Stimulated activated CD4-positive, alpha-beta T cell treated with anti-CD3 and anti-CD28 coated beads, Interleukin-15, amount 100 ng/mL, for 48 hours (primary cell): ENCODE results near the gene VAV3.
"Not testable (repeated sequence)": the region's sequence is repeated elsewhere in the genome, so short reads cannot be mapped to it uniquely, and the experiment has no call there.

Experiments used
- DNase-seq, 2 donors: peaks; one replicate each; pipeline ENCODE4 v3.0.0-alpha.2; 2020; ENCODE audit warnings: low read depth in 2 of 2

Gene VAV3, protein sequence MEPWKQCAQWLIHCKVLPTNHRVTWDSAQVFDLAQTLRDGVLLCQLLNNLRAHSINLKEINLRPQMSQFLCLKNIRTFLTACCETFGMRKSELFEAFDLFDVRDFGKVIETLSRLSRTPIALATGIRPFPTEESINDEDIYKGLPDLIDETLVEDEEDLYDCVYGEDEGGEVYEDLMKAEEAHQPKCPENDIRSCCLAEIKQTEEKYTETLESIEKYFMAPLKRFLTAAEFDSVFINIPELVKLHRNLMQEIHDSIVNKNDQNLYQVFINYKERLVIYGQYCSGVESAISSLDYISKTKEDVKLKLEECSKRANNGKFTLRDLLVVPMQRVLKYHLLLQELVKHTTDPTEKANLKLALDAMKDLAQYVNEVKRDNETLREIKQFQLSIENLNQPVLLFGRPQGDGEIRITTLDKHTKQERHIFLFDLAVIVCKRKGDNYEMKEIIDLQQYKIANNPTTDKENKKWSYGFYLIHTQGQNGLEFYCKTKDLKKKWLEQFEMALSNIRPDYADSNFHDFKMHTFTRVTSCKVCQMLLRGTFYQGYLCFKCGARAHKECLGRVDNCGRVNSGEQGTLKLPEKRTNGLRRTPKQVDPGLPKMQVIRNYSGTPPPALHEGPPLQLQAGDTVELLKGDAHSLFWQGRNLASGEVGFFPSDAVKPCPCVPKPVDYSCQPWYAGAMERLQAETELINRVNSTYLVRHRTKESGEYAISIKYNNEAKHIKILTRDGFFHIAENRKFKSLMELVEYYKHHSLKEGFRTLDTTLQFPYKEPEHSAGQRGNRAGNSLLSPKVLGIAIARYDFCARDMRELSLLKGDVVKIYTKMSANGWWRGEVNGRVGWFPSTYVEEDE

DNA sequence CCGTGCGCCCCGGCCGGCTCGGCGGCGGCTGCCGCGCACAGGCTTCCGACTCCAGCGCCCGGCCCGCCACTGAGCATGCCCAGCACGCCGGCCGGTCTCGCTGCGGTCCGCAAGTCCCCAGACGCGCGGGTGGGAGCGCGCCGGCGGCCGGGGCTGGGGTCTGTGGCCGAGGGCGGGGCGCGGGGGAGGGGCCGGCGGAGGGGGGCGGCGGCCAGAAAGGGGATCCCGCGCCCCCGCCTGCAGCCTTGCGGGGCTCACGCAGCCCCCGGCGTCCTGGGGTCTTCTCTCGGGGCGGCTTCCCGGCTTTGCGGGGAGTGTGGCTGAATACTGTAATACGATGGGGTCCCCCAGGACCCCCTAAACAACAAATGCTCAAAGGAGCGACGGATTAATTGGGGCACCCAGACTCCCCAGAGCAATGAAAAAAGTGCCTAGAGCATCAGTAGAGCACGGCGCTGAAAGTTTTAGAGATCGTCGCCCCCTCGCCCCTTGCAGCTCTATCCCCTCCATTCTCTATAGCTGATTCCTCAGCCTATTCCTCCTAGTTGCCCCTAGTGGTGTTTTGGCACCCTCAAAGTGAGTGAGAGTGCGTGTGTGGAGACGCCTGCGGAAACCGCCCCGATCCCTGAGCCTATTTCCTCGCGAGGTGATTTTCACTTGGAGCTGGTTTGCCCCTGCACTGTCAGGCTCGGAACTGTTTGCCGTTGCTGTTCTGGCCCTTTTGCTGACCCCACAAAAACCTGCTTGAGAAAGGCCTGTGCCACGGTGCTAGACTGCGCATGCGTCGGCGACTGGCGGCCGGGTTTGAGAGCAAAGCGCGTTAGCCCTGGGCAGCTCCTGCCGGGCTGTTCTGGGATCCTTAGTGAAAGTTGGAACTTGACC is at the start of gene VAV3:
TSS of gene VAV3 (minus strand) at position 71 of the 882 bp plus-strand sequence. CDS start 311 bp downstream, outside the sequence.
- peak; percentile 56 to 57 for DNase-seq

DNA sequence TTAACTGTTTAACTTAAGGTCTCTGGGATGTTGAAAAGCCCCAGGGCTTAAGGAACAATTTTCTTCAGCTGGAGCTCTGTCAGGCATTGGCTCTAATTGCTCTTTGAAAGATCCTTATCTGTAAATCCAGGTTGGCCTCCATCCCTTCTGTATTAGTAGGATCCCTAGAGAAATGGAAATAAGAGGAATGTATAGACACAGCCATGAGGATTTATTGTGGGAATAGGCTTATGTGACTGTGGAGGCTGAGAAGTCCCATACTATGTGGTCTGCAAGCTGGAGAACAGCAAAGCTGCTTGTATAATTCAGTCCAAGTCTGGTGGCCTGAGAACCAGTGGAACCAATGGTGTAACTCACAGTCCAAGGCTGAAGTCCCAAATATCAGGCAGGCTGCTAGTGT is 47.6 kb upstream of the VAV3 start:
- DNase-seq, result no peak

DNA sequence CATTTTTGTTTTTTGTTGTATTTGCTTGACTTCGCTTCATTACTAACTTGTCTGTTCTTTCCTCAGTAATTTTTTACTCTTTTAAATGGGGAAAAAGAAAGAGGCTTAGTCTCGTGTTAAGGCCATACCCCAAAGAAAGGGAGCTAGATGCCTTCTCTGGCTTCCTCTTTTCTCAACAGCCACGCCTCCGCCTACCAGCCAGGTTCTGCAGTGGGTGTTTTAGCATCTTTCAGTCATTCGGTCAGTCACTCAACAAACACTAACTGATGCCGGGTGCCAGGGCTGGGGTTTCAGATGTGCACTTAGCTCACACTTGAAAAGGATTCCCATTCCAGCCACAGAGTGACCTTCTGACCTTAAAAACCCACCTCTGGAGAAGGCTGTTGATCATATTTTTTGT is 46.3 kb upstream of the VAV3 start:
- no peak for DNase-seq

DNA sequence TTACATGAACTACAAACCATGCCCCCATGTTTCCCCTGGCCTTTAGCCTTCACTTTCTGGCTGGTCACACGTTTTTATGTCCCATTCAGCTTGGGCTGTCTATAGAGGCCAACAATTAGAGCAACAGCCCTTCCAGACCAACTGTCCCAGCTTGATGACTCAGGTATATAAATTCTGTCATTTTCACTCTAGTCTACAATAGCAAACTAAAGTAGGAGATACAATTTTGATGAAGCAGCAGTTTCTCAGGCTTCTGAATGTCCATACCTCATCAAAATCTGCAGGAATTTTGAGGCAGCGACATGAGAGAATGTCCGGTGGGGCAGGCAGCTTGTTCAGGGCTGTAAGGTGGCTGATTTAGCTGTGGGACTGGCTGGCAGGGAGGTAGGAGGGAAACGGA is 45.6 kb upstream of the VAV3 start:
- no peak for DNase-seq

DNA sequence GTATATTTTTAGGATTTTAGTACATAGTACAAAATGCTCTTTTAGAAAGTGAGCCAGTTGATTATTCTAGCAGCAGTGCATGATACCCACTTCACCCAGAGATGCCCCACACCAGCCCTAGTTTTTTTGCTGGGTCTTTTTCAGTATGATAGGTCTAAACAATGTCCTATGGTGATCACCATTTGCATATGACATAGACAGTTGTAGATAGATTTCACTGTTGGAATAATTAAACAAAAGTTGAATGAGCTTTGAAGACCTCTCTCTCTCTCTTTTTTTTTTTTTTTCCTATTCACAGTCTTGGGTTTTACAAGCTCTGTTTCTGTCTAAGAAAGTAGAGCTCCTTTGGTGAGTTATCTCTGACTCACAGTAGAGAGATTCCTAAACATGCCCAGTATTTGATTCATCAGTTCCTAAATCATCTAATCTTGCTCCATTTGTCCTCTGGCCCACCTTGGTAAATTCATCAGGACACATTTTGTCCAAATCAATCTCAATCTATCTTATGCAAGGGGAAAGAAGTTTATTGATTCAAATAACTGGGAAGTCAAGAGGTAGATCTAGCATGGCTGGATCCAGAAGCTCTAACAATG is 44.7 kb upstream of the VAV3 start:
- DNase-seq, result no peak

DNA sequence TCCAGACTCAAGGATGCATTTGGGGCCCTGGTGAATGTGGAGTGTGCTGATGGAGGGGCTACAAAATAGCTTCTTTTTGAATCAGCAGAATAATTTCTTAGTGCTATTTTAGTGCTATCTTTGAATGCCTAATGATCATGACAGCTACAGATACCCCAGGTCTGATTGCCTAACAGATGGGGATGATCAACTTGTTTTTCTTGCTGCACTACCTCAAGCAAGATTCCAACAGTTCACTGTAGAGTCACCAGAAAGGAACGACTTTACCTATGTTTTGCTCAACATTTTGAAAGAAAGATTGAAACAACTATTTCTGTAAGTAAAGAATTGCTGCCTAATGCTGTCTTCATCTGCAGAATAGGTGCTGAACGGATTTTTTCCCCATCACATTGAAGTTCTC is 42.6 kb upstream of the VAV3 start:
- DNase-seq, result no peak

DNA sequence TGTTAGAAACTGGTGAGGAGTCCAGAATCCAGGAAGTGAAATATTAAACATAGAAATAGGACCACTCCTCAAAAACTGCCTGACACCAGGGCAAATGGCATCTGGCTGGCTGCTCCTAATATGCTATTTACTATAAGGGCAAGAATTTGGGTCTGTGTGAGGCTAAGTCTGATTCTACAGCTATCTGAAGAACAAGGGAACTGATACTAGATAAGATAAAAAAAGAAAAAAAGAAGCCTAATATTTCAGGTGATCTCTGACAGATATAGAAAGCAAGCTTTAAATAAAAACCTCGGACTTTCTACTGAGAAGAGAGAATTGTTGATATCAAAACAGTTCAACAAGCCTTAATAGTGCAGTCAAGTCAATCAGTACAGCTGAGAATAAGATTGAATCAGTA is 42.1 kb upstream of the VAV3 start:
- DNase-seq, result no peak

DNA sequence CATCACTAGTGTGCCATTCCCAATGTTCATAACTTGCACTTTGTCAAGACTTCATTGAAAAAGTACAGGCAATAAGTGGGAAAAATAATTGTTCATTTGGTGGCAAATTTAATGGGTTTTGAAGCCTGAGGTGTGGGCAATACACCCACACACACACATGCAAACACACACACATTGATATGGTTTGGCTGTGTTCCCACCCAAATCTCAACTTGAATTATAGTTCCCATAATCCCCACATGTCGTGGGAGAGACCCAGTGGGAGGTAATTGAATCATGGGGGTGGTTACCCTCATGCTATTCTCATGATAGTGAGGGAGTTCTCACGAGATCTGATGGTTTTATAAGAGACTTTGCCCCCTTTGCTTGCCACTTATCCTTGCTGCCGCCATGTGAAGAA is 39.9 kb upstream of the VAV3 start:
- DNase-seq, result not testable (repeated sequence)

DNA sequence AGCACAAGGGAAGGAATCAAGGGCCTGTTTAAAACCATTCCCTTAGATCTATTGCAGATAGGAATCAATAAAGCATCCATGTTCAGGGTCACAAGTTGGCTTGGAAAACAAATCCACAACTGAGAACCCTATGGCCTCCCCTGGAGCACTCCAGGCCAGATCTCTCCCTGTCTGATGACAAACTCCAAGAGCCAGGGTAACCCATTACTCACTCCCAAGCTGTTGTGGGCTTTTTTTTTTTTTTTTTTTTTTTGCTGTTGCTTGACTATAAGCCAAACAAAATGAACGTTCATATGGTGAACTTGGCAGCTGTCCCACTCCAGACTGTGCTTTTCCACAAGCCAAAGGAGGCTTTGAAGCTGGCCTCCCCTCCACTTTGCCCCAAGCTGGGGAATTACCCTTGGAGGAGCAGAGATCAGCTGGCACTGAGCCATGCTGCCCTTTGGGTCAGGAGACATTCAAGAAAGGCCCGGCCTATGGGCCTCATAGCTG is 35.7 kb upstream of the VAV3 start:
- DNase-seq, result no peak

DNA sequence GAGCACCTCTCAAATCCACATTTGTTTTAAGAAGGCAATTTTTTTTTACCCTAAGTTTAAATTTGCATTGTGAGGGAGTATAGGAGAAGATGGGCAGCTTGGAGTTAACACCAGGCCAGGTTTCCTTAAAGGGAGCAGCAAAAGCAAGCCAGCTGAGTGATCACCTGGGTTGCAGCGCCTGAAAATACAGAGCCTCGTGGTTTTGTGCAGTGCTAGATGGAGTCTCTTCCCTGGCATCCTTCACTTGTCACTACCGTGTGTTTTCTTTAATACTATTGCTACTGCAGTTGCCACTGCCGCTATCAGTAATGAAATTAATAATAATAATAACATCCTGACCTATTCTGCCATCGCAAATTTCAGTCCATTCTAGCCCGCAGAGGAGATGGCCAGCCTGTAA is 35.2 kb upstream of the VAV3 start:
- no peak for DNase-seq

DNA sequence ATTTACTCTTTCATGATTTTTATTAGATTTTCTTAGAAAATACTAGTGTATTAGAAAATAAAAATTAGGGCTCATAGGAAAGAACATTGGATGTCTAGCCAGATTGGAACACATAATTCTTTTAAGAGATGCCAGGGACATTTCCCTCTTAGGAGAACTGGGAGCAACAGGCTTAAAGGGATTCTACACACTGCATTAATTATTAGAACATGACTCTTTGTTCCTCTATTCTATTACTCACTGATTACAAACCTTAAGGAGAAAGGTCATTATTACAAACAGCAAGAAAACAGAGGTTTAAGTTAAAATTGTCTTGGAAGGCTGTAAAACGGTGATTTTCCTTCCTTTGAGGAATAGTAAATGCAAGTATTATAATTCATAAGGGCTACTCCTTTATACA is 32.9 kb upstream of the VAV3 start:
- no peak for DNase-seq

DNA sequence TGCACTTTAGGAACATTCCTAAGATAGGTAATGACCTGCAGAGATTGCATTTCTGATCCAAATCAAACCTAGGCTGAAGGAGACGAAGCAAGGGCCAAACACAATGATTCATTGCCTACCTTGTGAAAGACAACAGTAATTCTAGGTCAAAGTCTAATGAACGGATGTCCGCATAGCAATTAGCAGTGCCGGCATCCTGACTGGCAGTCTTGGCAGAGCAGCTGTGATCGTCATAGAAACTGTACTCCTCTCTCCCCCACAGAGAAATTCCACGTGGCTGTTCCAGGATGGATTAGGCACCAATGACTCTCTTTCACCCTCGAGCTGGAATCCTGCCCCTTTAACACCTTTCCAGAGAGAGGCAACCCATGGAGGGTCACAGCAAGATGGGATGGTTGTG is 28.9 kb upstream of the VAV3 start:
- no peak for DNase-seq

DNA sequence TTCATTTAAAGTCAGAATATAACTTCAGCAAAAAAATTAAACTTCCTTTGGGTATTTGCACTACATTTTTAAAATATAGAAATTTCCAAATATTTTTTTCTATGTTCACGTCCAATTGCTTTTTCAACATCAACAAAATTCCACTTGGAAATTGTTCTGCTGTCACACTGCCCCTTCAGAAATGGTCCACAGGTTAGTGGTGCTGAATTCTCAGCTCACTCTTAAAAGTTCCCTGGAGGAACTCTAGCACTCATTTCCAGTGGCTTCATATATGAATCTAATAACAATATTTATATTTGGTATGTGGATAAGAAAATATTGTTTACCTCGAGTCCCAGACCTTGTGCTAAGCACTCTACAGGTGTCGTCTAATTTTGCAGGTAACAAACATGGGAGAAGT is 27.4 kb upstream of the VAV3 start:
- DNase-seq, result no peak

DNA sequence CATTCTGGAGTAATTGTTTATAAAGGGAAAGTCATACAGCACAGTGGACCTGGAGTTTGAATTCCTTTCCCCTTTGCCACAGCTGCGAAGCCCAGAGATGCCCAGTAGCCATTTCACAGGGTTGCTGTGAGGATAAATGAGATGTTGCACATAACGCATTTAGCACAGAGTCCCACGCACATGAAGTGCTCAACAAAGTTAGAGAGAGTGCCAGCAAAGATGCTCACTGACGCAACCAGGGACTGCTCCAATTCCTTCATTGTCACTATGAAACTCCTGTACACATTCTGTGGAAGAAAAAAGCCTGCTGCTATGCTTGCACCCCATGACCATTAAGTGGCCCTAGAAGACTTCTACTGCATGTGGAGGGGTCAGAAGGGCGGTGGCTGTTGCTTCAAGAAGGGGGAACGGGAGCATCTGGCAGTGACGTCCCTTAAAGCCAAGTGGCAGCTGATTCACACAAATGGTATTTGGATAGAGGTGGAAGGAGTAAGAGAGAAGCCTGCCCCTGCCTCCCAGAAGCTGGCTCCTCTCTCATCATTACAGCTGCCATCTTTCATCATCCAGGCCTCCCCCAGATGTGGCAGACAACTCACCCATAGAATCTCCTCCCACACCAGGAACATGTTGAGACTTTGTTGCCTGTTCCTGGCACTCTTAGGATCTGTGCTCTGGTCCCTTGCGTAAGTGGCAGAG is 26.5 kb upstream of the VAV3 start:
- DNase-seq, result no peak

DNA sequence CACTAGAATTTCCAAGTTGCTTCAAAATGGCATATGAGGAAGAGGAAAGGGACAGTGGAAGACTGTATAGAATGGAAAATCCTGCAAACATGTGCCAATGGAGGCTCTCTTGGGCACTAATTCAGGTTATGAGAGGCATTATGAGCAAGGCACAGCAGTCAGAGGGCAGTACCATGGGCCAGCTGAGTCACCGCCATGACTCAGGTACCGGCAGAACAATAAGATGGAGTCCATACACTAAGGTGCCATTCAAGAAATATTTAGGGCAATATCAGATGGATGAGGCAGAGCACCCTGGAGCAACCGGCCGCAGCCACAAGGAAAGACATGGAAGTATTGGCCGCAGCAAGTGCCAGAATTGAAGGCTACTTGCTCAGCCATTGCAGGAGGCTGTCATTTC is 25.6 kb upstream of the VAV3 start:
- no peak for DNase-seq

DNA sequence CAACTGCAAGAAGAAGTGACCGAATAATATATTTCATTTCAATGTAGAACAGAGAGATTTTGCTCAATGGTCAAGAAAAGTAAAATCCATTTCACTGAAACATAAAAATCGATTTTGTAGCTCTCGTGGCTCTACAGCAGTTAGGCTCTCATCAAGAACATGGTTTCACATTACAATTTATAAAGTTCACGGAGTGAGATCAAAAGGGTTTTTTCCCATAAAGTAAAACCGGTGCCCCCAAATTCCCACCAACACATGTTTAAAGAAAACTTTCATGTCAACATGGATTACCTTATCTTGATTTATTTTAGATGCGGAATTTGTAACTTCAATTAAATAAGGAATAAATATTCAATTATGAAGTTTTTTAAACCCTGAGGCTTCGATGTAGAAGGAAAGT is 16.3 kb upstream of the VAV3 start:
- no peak for DNase-seq

DNA sequence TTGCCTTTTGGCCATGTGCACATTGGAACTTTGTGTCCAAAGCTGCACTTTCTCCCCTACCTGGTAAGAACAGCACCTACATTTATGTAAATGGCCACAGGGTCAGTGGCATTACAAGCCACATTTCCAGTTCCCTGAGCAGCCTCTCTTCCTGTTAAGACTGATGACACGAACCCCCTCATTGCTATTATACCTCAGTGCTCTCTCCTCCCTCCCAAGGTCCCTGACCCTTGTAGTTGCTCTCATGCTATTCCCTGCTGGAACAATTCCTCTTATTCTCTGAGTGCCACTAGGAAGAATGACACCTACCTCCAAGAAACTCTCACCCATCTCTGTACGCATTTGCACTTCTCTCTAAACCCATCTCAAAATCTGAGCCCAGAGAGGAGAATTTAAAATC is 14.9 kb upstream of the VAV3 start:
- no peak for DNase-seq

DNA sequence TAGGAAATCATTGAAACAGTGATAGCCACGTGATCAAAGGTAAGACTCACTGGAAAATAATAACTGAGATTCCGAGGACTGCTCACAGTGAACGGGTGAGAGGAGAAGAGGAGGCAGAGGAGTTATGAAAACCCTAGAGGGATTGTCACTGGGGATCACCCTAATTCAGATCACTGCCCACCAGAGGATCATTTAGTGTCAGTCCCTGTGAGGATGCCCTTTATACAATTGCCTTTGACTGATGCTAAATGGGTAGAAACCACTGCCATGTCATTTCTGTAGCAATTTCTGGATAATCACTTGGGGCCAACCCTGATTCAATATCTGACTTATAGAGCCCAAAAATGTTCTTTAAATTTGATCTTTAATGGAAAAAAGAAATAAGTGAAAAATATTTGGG is 14.1 kb upstream of the VAV3 start:
- no peak for DNase-seq

DNA sequence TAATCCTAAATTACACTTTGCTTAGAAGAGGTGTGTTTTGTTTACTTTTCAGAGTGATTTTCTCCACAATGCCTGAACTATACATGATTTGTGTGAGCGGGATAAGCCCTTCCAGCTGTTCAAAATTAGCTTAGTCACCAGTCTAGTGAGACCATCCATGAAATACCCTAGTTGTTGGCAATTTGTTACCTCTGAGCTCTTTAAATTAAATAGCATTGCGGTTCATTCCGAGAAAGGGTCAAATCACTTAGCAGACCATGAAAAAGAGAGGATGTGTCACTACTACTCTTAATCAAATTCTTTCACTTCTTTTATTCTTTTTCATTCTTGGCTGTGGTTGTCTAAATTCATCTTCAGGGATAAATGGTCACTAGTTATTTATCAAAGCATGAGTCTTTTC is 11.9 kb upstream of the VAV3 start:
- DNase-seq, result no peak

DNA sequence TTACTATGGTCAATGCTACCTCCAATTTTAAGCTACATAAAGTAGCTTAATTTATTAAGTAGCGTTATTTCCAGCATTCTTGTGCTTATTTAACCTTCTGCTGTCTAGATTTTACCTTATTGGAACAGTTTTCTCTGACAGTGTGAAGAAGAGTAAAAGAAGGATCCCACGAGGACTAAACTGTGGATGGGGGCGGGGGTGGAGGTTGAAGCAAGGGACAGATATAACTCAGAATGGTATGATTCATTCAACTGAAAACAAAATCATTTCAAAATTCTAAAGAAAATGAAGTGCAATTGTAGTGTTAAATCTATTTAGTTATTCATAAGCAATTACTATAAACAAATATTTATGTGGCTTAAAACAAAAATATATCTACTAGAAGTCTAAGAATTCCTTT is 11.5 kb upstream of the VAV3 start:
- DNase-seq, result peak; percentile 13 to 22

DNA sequence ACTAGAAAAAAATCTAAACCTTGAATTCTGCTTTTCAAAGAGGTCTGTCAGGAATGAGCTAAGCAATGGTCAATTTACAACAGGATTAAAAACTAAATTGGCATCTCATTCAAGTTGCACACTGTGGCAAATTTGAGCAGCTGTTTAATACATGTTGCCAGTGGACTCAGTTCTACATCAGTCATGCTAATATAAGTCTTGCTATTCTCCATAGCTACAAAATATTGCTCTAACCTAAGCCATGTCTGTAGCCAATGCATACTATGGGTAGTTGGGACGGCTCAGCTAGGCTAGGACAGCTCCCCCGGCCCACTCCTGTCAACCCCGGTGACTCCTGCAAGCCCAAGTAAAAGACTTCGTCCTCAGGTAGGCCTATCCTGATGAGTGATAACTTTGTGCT is 10.9 kb upstream of the VAV3 start:
- DNase-seq, result no peak
